GDM1 (cell line): ENCODE data around the gene CDC27.
"Not testable (repeated sequence)": the region's sequence is repeated elsewhere in the genome, so short reads cannot be mapped to it uniquely, and the experiment has no call there.

Experiments used
- DNase-seq: peaks from one replicate; lab custom pipeline; 2025; lab: John Stamatoyannopoulos, UW

The CDC27 gene, protein sequence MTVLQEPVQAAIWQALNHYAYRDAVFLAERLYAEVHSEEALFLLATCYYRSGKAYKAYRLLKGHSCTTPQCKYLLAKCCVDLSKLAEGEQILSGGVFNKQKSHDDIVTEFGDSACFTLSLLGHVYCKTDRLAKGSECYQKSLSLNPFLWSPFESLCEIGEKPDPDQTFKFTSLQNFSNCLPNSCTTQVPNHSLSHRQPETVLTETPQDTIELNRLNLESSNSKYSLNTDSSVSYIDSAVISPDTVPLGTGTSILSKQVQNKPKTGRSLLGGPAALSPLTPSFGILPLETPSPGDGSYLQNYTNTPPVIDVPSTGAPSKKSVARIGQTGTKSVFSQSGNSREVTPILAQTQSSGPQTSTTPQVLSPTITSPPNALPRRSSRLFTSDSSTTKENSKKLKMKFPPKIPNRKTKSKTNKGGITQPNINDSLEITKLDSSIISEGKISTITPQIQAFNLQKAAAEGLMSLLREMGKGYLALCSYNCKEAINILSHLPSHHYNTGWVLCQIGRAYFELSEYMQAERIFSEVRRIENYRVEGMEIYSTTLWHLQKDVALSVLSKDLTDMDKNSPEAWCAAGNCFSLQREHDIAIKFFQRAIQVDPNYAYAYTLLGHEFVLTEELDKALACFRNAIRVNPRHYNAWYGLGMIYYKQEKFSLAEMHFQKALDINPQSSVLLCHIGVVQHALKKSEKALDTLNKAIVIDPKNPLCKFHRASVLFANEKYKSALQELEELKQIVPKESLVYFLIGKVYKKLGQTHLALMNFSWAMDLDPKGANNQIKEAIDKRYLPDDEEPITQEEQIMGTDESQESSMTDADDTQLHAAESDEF

DNA sequence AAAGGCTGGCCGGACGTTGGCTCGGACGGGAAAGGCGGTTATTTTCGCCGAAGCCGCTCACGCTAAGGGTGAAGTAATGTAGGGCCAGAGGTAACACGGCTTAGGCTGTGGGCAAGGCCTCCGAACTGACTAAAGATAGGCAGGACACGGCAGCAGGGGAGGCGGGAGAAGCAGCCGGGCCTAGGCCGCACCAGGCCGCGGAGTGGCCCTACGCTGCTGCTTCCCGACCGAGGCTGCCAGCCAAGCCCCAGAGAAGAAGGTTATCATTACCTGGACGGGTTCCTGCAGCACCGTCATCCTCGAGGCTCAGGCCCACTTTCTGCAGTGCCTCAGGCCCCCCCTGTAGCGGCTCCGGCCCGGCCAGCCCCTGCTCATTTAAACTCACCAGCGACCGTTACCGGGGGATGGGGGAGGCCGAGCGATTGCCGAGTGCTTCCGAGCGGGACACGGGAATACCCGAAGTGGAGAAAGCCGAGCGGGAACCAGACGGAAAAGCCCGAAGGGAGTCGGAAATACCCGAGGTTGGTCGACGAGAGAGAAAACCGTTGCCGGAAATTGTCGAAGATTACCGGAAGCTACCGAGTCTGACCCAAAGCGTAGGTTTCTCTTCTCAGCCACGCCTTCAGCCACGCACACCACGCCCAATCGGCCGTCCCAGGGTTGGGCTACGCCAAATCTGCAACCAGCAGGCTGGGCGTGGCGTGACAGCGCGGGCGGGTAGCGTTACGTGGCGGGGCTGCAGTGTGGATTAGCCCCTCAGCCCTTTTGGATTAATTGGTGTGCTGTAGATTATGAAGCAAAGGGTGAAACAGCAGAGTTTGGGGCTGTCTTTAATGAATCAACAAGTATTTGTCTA, at the start of gene CDC27:
TSS of gene CDC27 (minus strand) at position 420 of the 856 bp plus-strand sequence. CDS start at position 297, 123 bp downstream.
- peak; percentile 95 for DNase-seq

DNA sequence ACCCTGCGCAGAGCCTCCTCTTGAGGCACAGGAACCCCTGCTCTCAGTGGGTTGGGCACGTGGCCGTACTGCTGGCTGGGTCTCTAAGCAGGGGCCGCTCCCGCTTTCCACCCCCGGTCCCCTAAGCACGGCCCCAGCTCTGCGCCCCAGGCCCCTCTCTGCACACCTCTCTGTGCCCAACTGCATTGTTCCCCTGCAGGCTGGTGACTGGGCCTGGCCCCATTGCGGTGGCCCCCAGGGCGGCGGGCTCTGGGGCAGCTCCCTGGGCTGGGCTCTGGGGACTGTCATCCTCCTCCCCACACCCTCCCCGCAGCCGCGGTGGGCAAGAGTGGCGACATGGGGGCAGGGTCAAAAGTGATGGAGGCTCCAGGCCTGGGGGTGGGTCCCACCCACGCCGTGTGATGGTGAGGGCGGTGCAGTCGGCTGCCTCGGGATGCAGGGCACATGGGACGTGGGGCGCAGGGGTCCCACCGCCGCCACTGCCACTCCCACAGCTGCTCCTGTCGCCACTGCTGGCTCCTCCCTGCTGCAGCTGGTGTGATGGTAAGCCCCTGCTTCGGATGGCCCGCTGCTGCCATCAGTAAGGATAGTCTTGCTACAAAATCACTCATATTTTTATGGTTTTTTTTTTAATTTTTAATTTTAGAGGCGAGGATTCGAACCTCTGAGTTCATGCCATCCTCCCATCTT, 49.4 kb upstream of the CDC27 start:
- DNase-seq = no peak

DNA sequence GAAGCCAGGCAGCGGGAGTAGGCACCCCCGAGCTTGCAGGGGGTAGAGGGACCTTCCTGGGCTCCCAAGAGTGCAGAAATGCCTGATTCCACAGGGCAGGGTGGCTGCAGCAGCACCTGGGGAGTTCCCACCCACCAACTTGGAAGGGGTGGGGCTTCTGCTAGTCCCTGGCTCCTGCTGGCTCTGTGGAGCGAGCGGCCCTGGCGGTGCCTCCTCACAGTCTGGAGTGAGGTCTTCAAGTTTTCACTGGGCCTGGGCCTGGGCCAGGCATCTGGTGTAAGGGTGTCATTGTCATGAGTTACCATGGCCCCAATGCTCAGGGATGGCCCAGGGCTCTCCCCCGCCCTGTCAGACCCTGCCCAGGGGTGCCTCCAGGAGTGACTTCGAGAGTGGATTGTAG, 48.7 kb upstream of the CDC27 start:
- no peak for DNase-seq

DNA sequence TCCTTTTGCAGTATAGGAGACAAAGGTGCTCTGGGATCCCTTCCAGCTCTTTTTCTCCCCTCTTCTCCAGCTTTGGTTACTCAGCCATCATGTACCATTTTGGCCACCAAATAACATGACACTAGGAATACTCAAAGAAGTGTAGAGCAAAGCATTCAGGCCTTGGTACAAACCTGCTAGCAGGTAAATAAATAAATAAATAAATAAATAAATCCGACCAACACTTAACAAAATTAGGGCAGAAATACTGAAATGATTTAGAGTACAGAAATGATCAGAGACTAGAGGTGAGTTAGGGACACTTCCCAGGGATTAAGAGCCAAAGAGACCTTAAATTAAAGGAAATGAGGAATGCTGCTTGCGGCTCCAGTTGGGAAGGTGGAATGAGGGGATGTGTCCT, 46.8 kb upstream of the CDC27 start:
- DNase-seq = no peak

DNA sequence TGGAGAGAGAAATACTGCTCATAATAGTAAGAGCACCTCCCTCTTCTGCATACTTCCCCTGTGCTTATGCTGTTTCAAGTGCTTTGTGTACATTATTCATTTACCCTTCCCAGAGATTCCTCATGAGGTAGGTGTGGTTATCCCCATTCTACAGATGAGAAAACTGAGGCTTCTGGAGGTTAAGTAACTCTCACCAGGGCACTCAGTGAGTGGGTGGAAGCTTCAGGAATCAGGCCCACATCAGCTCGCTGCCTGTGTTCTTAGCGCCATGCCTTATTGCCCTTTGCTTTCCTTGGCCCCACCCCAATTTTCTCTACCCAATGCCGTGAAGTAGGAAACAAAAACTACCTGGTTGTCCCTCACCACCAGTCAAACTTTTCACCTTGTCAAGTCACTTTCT, 46.4 kb upstream of the CDC27 start:
- no peak for DNase-seq

DNA sequence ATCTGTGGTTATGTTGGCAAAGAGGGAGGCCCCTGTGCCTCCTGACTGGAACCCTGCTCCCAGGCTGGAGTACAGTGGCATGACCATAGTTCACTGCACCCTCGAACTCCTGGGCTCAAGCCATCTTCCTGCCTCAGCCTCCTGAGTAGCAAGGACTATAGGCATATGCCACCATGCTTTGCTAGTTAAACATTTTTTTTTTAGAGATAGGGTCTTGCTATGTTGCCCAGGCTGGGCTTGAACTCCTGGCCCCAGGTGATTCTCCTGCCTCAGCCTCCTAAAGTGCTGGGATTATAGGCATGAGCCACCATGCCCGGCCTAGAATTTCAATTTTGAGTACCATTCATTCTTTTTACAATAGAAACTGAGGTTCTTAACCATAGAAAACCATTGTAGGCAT, 43.4 kb upstream of the CDC27 start:
- DNase-seq = no peak

DNA sequence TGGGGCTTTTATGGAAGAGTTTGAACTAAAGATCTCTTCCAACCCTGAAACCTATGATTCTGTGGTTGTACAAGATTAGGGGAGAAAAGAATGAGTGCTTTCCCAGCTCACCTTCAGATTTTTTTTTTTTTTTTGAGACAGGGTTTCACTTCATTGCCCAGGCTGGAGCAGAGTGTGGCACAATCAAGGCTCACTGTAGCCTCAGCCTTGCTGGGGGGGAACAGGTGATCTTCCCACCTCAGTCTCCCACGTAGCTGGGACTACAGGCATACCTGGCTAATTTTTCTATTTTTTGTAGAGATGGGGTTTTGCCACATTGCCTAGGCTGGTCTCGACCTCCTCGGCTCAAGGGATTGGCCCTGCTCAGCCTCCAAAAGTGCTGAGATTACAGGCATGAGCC, 42.8 kb upstream of the CDC27 start:
- DNase-seq = no peak

DNA sequence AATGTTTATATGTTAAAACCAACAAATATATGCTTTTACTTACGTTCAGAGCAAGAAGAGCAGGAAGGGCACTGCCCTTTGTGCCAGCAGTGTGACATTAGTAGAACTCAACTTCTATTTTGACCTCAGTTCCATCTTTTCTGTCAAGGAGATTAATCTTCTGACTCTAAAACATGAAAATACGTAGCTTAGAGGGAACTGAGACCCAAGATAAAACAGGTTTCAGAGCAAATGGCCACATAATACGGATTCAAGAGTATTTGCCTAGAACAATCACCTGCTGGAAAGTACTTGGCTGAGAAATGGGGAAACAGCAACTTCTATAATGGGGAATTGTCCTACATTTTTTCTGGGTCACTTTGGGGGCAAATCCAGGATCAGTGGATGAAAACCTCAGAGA, 42.2 kb upstream of the CDC27 start:
- DNase-seq = no peak

DNA sequence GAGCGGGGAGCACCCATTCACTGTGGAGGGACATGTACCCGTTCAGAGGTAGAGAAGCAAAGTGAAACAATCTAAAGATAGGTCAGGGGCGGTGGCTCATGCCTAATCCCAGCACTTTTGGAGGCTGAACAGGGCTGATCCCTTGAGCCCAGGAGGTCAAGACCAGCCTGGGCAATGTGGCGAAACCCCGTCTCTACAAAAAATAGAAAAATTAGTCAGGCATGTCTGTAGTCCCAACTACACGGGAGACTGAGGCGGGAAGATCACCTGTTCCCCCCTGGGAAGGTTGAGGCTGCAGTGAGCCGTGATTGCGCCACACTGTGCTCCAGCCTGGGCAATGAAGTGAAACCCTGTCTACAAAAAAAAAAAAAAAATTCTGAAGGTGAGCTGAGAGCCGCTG, 41.8 kb upstream of the CDC27 start:
- DNase-seq = no peak

DNA sequence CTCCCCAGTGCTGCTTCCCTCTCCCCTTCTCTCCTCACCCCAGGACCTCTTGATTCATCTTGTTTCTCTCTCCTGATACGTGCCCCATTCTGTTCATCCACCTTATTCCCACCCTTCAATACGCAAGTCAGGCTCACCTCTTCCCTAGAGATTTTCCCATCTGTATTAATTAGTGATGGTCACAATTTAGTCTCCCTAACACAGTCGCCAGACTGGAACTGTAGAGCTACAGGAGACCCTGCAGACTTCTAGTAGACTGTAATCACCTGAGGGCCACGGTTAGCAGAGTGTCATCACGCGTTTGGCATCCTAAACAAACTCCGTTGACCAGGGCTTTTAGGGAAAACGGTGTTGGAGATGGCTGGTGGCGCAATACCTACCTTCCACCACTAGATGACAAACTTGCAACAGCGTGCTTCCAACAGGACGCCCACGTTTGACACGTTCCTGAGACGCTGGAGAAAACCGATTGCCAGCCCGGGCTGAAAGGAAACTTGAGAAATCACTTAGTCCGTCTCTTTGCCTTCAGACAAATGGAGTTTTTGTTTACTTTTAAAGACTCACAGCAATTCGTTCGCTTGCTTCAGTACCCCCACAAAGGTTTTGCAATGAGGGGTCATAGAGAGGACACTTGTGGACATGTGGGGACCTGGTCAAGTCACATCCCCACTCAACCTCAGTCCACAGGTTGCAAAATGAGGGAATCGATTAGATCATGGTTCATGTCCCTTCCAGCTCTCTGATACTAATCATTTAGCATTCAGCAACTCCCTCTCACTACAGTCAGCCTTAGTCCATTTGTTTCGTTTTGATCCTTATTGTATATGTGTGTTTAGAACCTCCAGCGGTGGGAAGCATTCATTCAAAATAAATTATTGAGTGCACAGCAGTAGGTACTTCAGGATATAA, 40.7 kb upstream of the CDC27 start:
- DNase-seq = peak; percentile 60

DNA sequence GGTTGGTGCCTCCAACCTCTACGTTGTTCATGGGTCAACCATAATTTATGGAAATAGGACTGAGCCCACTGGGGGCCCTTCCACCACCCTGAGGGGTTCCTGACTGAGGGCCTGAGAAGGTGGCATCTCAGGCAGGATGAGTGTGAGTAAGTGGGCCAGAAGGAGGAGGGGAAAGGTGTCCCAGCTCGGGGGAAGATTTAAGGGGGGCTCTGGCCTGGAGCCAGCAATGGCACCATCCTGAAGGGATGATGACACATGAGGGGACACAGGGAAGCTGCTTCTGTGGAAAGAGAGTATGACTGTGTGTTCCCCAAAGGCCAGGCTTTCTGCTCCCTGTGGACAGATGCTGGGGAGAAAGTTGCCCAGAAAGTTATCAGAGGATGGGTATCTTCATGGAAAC, 38.8 kb upstream of the CDC27 start:
- DNase-seq = no peak

DNA sequence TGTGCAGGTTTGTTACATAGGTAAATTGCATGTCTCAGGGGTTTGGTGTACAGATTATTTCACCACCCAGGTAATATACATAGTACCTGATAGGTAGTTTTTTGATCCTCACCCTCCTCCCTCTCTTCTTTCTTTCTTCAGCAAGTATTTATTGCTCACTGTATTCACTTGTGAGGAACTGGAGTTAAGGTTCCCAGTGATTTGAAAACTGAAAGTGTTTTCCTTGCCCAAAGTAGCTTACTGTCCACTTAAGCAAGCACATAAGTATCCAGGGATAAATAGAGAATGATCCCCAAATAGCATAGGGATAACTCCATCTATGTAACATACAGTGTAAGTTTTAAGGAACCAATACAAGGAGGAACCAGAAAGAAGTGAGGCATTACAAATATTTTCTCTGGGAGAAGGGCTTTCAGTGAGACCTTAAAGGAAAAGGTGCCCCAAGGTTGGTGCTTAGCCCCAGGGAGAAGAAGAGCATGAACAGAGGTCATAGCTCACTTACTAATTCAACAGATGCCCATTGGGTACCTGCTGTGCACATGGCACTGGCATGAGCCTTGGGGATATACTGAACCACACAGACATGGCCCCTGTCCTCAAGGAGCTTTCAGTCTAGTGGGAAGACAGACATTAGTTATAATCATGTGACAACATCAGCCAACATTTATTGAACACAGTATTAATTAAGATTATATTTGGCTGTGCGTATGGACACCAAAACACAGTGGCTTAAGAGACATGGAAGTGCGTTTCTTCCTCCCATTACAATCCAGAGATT, 37.0 kb upstream of the CDC27 start:
- no peak for DNase-seq

DNA sequence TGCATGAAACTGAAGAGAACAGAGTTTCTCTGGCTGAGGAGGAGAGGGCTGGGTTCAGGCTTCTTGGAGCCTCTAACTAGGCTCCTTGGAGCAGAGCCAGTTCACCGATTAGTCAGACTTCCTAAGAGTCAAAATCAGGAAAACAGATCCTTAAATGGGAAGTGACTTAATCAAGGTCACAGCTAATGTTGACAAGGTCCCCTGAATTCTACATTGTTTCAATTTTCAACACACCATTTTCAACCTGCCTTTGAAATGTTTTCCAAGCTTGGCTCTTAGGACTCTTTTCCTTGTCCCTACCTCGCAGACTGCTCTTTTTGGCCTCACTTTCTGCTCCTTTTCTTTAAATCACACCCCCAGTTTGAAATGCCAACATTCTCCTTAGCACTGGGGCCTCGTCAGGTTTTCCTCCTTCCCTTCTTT, 36.4 kb upstream of the CDC27 start:
- DNase-seq = peak; percentile 20

DNA sequence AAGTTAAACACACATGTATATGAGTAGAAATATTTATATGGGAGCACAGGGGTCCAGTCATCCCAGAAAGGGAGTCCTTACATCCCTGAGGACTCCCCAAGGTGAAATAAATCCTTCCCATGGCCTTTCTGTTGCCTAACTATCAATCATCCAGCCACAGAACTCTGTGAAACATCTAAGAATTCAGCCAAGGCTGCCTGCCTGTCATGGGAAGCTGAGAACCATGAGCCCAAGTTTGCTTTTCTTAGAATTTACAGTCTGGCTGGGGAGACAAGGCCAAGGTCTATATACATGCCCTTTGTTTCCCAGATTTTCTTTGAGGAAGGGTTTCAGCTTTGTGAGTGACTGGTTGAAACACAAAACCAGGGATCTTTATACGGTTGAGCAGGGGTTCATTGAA, 35.9 kb upstream of the CDC27 start:
- no peak for DNase-seq

DNA sequence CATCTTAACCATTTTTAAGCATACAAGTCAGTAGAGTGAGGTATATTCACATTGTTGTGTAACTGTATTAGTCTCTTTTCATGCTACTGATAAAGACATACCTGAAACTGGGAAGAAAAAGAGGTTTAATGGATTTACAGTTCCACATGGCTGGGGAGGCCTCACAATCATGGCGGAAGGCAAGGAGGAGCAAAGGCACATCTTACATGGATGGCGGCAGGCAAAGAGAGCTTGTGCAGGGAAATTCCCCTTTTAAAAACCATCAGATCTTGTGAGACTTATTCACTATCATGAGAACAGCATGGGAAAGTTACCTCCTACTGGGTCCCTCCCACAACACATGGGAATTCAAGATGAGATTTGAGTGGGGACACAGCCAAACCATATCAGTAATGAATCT, 35.0 kb upstream of the CDC27 start:
- DNase-seq = not testable (repeated sequence)

DNA sequence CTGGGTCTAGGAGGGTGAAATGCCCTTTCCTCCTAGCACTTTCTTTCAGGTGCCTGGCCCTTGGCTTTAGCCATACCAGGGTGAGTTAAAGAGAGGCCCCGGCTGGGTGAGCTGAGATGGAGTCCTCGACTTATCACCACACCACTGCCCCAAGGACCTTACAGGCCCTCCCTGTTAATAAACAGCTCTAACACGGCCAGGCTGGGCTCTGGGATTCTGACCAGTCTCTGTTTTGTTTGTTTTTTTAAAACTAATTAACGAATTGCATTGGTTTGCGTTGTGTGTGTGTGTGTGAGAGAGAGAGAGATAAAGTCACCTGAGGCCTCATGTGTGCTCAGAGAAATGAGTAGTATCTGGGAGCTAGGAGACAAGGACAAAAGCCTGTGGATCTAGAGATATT, 34.4 kb upstream of the CDC27 start:
- DNase-seq = no peak

DNA sequence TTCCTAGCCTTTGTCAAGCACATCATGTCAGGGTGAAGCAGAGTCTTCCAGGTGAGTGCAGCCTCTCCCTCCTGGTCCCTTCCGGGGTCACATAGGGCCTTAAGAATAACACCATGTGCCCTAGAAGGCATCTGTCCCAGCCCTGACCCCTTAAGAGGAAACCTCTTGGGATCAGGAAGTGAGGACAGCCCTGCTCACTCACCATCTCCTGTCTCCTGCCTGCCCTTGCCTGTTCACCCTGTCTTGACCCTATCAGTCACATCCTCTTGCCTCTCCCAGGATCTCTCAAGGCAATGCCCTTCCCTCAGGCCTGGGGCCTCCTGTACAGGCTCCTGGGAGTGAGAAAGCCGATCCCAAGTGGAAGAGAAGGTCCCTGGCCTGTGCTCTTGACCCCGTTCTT, 33.9 kb upstream of the CDC27 start:
- DNase-seq = no peak

DNA sequence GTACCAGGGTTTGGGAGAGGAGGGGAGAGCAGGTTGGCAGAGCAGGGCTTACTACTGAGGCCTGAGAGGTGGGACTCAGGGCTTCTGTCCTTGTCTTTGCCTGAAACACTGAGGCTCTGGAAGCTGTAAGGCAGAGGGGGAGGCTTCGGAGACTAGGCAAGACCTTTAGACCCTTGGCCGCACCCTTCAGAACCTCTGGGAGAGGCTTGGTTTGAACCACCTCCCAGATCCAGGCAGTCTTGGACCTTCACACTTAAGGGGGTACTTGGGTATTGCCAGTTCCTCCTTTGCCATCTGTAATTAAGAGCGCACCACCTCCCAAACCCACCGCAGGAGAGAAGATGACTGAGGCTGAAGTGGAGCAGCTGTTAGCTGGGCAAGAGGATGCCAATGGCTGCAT, 33.0 kb upstream of the CDC27 start:
- no peak for DNase-seq

DNA sequence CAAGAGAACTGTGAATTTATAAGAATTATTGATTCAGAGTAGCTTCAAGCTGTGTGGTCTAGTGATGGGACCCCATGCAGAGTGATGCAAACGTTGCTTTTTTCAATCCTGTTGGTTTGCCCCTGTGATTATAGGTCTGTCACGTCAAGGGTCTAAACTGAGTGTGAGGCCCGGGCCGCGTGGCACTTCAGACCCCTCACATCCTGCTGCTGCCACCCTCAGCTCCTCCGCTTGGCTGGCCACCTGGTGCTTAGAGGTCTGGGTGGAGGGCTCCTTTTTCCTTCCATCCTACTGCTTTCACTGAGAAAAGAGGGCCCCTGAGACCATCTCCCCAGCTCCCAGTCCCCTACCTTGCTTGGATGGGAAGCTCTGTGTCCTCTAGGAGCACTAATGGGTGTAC, 32.1 kb upstream of the CDC27 start:
- no peak for DNase-seq

DNA sequence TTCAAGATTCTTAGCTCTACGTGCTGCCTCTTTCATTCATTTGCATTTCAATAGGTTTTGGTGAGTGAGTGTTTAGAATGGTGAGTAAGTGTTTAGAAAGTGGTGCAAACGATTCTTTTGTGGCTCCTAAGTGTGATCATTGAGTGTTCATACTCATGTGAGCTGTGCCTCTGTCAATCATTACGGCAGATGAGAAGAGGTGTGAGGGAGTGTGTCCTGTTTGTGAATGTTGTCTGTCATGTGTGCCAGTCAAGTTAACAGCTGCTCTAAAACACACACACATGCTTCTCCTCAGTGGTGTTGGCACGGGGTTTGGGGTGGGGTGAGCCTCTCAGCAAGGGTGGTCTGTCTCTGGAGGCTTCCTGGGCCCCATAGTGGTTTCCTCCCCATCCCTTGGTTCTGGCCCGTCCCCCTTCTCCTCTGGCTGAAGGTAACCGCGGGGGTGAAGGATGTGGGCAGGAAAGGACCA, 31.5 kb upstream of the CDC27 start:
- DNase-seq = peak; percentile 19
